CD4-positive, alpha-beta T cell treated with Interleukin-1 beta for 1 hour (primary cell): ENCODE measurements around the gene SMAD2.
A peak's percentile ranks its signal among the peaks of the same experiment; 100 is the strongest.

Experiments
- DNase-seq, 2 donors: peaks; one replicate each; pipeline ENCODE4 v3.0.0-alpha.2; 2020 to 2022

SMAD2 gene

DNA sequence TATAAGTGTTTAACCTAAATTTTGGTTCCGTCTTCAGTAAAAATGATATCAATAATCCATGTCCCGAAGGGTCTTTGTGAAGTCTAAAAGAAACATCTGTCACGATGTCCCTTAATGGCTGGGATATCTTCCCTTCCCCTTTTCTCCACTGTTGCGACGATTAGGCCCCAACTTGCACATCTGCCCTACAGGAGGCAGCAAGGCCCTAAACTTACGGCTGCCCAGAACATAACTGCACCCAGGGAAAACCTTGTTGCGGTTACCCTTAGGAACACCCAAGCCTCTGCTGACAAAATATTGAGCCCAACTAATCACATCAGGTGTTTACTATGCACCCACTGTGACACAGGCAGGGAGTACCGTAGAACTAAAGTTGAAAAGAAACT, 1.3 kb upstream of the SMAD2 start:
- DNase-seq: peak; percentile 46 to 48

GRCh38 chr18:47930931-47931717, 665 bp upstream of the SMAD2 start:
- peak; percentile 94 to 95 for DNase-seq

DNA sequence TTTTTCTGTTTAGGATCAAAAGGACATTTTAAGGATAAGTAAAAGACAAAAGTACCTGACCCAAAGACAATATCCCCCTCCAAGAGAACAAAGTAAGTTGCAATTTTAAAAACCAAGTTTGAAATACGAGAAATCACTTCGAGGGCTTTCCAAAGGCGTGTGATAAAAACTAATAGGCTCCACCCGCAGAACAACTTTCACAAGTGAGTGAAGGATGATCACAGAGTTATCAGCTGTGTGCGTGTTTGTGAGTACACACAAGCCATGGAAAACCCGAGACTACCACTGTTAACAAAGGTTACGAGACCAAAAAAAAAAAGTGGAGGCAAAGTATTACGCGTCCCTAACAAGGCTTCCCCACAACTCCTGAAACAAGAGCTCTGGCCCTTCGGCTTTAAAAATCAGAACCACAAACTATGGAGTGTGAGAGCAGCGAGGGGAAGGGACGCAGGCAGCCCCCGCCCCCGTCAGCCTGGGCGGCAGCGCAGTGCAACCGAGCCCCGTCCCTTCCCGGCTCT, 719 bp downstream of the SMAD2 start:
- DNase-seq: peak in 1 of 2 donors; percentile 38

DNA sequence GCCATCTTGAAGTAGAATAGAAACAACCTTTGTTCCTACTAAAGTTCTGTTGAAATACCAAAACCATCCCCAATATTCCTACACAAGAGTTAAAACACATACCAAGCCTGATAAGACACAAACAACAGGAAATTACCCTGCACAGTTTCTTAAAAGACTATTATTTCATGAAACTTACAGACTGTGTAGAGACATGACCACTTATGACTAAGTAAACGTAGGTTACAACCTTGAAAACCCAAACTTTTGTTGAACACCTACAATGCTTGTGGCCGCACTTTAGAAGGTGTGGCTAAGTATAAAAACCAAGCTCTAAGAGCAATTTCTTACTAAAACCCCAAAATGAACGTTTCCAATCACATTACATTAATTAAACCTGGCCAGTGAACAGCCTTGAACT, 2.0 kb downstream of the SMAD2 start:
- peak in 1 of 2 donors; percentile 25 for DNase-seq

DNA sequence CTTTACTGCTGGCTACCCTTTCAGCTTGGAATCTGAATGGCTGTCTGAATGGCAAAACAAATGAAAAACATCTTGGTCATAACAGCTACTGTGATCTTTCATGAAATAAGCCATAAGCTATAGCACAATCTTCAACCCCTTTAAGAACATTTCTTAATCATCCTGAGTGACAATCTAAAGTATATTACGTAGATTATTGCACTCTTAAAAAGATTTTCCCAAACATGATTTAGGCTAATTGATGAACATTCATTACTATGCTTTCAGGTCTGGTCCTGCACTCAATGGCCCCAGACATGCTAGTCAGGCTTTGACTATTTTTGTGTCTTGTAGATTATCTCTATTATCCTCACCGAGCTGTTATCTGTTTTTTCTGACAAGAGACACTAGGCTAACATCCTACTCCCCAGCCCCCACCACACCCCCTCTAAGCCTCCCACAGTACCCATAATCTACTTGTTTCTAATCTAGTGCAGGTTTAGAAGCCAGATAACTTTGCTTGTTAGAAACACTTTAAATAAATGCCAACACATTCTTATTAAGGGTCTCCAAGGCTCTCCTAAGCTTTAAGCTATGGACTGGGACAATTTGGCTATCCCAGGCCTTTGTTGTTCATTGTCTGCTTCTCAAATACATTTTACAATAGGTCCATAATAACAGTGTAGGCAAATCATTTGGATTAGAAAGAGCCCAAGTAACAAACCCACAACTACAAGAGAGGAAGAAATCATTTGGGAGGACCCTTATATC, 4.2 kb downstream of the SMAD2 start:
- no peak for DNase-seq

DNA sequence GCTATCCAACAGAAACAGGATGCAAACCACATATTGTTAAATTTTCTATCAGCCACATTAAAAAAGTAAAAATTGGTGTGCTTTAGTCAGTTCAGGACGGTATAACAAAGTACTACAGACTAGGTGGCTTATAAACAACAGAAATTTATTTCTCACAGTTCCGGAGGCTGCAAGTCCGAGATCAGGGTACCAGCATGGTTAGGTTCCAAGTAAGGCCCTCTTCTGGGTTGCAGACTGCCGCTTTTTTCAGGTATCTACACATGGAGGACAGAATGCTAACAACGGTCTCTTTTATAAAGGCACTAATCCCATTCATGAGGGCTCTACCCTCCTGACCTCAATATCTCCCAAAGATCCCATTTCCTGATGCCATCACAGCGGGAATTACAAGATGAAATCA, 10.5 kb downstream of the SMAD2 start:
- DNase-seq: no peak

GRCh38 chr18:47917923-47918610, 12.4 kb downstream of the SMAD2 start:
- no peak for DNase-seq

- DNase-seq: no peak
These were observed 14.5 kb downstream of the SMAD2 start for GRCh38 chr18:47915930-47916329.

GRCh38 chr18:47915229-47915628, 15.2 kb downstream of the SMAD2 start:
- no peak for DNase-seq

- DNase-seq: no peak
These were observed 17.5 kb downstream of the SMAD2 start for GRCh38 chr18:47912794-47913585.

- DNase-seq: no peak
These were observed 18.1 kb downstream of the SMAD2 start for GRCh38 chr18:47912343-47912742.

DNA sequence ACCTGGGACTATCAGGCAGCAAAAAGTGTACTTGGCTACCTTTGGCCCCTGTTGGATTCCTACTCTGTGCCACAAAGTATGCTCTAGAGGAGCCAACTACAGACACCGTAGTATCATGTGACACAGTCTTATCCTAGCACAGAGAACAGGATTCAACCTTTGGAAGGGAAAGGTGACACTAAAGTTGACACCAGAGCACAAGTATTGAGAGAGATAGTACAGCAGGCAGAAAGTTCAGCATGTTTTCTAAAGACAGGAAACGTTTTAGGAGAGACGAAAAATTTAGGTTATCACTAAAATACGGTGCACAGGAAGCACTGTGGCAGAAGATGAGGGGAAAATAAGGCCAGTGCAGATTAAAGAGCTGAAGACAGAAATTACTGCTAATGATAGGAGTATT, 18.6 kb downstream of the SMAD2 start:
- no peak for DNase-seq

GRCh38 chr18:47909484-47909883, 21.0 kb downstream of the SMAD2 start:
- no peak for DNase-seq

GRCh38 chr18:47908592-47908991, 21.9 kb downstream of the SMAD2 start:
- no peak for DNase-seq

DNA sequence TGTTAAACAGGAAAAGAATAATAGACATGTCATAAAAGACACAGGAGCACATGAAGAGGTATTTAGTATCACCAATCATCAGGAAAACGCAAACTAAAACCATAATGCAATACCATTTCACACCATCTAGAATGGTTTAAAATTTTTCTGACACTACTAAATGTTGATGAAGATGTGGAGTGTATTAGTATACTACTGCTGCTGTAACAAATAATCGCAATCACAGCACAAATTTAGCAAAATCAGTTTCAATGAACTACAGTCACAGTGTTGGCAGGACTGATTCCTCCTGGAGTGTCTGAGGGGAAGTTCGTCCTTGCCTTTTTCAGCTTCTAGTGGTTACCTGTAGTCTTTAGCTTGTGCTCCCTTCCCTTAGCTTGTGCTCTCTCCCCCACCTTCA, 24.1 kb downstream of the SMAD2 start:
- no peak for DNase-seq

DNA sequence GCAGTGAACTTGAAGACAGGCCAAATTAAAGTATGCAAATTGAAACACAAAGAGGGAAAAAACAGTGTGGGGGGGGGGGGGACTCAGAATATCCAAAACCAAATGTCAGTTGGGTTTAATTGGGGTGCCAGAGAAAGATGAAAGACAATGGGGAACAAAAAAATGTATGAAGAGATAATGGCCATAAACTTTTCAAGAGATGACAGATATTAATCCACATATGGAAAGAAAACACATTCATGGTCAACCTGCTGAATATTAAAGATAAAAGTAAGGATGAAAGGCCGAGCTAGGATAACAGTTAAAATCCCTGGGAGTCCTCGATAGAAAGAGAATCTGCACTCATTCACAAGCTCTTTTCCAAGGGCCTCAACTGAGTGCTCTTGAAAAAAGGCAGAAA, 26.6 kb downstream of the SMAD2 start:
- no peak for DNase-seq

DNA sequence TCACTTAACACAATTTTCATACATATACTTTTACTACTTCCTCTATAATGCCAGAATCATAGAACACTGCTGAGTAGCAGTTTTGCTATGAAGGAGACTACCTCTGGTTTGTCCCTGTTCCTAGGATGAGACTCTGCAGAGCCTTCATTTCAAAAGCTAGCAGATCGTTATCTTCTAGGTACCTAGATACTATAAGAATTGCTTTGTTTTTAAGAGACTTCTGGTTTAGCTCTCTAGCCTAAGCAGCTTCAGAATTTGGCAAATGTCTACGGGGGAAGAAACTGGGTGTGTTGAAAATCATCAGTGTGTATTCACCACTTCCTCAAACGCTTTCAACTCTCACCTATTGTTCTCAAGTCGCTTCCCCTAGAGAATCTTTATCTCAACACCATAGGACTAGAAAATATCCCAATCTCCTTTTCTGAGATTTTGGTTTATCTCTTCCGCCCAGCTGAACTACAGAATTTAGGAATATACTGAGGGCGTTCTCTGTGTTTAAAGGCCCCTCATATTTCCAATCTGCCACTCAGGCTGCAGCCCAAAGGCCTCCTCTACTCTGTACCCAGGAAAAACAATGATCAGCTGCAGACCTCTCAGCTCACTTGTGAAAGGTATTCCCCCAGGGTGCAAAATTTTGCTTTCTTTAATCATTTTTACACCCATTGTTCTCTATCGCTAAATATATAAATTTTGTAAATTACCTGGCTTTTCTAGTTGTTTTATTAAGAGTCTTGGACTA, 28.7 kb downstream of the SMAD2 start:
- DNase-seq: peak; percentile 6 to 26

DNA sequence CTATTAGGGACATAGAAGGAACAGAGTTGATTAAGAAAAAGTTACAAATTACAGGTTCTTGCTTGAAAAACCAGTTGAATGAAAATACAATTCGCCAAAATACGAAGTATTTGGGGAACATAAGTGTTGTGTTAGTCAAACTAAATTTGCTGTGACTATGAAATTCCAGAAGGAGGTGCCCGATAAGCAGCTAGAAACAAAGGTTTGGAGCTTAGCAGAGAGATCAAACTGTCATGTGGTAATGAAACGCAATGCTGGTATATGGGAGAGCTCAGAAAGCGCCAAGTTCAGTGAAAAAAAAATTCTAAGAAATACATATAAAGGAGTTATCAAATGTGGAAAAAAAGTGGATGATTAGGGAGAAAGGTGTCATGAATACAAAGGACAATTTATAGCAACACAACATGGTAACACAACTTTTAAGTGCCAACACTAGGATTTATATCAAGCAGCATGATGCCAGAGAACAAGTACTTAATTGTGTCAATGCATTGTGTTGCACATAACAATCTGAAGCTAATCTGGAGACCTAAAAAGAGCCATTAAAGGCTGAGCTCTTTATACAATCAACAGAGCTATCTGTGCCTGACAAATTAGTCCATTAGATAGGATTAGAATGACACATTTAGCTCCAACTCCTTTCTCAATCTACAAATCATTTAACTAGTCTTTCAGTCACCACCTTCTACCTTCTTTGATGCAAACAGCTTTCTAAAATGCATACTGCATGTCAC, 31.2 kb downstream of the SMAD2 start:
- no peak for DNase-seq

- DNase-seq: no peak
These were observed 31.8 kb downstream of the SMAD2 start for GRCh38 chr18:47898696-47899095.

GRCh38 chr18:47898055-47898454, 32.4 kb downstream of the SMAD2 start:
- no peak for DNase-seq

- DNase-seq: no peak
These were observed 34.8 kb downstream of the SMAD2 start for GRCh38 chr18:47895565-47896250.
